ENCODE results near the gene TPSD1. TPM values are rescaled to one million over a fixed set of nuclear protein-coding genes. Genes with fewer than 3 reads are reported as not detected.

The TPSD1 gene
- total RNA-seq, 1 experiment from 2014 or later = 0.31 TPM

DNA sequence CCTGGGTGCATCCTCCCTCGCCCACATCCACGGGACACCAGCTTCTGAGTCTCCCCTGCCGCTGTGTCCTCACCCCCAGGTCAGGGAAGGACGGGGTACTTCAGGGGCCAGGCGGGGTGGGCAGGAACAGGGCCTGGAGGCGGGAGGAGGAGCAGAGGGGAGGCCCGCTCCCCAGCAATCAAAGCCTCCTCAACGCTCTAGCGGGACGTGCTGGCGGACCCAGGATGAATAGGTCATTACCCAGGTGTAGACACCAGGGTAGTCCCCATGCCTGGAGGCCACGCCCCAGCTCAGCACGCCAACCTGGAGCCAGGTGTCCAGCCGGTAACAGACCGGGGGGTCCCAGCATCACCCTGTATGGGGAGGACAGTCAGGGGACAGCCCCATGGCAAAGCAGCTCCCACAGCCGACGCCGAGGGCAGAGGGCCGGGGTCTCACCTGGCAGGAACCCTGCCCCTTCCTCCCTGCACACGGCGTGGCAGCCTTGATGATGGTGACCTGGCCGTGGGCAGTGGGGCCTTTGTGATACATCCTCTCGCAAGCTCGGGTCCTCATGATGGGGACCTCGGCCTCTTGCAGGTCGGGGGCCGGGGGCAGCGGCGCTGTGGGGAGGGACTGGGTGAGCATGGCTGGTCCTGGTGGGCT, 24.2 kb downstream of the TPSD1 start (continued):
- TF ChIP-seq, protein P1, sequence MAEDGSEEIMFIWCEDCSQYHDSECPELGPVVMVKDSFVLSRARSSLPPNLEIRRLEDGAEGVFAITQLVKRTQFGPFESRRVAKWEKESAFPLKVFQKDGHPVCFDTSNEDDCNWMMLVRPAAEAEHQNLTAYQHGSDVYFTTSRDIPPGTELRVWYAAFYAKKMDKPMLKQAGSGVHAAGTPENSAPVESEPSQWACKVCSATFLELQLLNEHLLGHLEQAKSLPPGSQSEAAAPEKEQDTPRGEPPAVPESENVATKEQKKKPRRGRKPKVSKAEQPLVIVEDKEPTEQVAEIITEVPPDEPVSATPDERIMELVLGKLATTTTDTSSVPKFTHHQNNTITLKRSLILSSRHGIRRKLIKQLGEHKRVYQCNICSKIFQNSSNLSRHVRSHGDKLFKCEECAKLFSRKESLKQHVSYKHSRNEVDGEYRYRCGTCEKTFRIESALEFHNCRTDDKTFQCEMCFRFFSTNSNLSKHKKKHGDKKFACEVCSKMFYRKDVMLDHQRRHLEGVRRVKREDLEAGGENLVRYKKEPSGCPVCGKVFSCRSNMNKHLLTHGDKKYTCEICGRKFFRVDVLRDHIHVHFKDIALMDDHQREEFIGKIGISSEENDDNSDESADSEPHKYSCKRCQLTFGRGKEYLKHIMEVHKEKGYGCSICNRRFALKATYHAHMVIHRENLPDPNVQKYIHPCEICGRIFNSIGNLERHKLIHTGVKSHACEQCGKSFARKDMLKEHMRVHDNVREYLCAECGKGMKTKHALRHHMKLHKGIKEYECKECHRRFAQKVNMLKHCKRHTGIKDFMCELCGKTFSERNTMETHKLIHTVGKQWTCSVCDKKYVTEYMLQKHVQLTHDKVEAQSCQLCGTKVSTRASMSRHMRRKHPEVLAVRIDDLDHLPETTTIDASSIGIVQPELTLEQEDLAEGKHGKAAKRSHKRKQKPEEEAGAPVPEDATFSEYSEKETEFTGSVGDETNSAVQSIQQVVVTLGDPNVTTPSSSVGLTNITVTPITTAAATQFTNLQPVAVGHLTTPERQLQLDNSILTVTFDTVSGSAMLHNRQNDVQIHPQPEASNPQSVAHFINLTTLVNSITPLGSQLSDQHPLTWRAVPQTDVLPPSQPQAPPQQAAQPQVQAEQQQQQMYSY (CRISPR knock-in tag; IDR thresholded peaks at IDR 0.05) = no peak
- TF ChIP-seq GTF2I (CRISPR knock-in tag; conservative IDR thresholded peaks at IDR 0.05) = no peak
- TF ChIP-seq, protein P2, sequence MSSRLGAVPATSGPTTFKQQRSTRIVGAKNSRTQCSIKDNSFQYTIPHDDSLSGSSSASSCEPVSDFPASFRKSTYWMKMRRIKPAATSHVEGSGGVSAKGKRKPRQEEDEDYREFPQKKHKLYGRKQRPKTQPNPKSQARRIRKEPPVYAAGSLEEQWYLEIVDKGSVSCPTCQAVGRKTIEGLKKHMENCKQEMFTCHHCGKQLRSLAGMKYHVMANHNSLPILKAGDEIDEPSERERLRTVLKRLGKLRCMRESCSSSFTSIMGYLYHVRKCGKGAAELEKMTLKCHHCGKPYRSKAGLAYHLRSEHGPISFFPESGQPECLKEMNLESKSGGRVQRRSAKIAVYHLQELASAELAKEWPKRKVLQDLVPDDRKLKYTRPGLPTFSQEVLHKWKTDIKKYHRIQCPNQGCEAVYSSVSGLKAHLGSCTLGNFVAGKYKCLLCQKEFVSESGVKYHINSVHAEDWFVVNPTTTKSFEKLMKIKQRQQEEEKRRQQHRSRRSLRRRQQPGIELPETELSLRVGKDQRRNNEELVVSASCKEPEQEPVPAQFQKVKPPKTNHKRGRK (CRISPR knock-in tag; IDR thresholded peaks at IDR 0.05; ENCODE audit: borderline replicate concordance) = no peak
- TF ChIP-seq, protein P3, sequence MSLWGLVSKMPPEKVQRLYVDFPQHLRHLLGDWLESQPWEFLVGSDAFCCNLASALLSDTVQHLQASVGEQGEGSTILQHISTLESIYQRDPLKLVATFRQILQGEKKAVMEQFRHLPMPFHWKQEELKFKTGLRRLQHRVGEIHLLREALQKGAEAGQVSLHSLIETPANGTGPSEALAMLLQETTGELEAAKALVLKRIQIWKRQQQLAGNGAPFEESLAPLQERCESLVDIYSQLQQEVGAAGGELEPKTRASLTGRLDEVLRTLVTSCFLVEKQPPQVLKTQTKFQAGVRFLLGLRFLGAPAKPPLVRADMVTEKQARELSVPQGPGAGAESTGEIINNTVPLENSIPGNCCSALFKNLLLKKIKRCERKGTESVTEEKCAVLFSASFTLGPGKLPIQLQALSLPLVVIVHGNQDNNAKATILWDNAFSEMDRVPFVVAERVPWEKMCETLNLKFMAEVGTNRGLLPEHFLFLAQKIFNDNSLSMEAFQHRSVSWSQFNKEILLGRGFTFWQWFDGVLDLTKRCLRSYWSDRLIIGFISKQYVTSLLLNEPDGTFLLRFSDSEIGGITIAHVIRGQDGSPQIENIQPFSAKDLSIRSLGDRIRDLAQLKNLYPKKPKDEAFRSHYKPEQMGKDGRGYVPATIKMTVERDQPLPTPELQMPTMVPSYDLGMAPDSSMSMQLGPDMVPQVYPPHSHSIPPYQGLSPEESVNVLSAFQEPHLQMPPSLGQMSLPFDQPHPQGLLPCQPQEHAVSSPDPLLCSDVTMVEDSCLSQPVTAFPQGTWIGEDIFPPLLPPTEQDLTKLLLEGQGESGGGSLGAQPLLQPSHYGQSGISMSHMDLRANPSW (CRISPR knock-in tag; conservative IDR thresholded peaks at IDR 0.05; ENCODE audit: low read depth) = no peak
- TF ChIP-seq, protein P4, sequence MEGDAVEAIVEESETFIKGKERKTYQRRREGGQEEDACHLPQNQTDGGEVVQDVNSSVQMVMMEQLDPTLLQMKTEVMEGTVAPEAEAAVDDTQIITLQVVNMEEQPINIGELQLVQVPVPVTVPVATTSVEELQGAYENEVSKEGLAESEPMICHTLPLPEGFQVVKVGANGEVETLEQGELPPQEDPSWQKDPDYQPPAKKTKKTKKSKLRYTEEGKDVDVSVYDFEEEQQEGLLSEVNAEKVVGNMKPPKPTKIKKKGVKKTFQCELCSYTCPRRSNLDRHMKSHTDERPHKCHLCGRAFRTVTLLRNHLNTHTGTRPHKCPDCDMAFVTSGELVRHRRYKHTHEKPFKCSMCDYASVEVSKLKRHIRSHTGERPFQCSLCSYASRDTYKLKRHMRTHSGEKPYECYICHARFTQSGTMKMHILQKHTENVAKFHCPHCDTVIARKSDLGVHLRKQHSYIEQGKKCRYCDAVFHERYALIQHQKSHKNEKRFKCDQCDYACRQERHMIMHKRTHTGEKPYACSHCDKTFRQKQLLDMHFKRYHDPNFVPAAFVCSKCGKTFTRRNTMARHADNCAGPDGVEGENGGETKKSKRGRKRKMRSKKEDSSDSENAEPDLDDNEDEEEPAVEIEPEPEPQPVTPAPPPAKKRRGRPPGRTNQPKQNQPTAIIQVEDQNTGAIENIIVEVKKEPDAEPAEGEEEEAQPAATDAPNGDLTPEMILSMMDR (IDR thresholded peaks at IDR 0.05) = no peak

DNA sequence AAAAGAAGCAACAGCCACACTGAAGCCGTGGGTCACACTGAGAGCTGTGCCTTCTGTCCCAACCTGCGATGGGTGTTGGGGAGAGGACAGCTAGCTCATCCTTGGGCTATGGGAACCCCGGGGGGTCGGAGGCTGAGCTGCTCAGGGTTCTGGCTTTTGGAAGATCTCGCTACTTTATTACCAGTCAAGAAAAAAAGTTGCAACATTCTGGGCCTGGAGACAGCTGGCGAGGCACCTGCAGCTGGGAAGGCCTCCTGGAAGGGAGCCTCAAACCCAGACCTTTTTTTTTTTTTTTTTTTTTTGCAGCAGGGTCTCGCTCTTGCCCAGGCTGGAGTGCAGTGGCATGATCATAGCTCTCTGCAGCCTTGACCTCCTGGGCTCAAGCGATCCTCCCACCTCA, 24.9 kb downstream of the TPSD1 start:
- POLR2A ChIA-PET = interaction anchor here (0.7 kb wide), 1 partner anchor 20 kb away, joined by 3 read pairs; no protein-coding TSS in a partner anchor
- no peak overlapping the region for H3K4me3 Mint-ChIP-seq
- no peak for ATAC-seq
- no peaks in the 10 kb centered on the region for H3K36me3 Mint-ChIP-seq
- CTCF ChIA-PET = interaction anchor here (0.6 to 2.6 kb wide), 6 partner anchors 9 to 1093 kb away, joined by 3 to 6 read pairs (median 5); no protein-coding TSS in a partner anchor
- DNase-seq (ENCODE audit: low spot score) = no peak
- H3K27me3 Mint-ChIP-seq (ENCODE audit: low read depth) = peaks cover 8% of the 10 kb centered on the region
- H3K27ac Mint-ChIP-seq = no peak overlapping the region
- no peaks in the 10 kb centered on the region for H3K9me3 Mint-ChIP-seq
- peaks cover 10% of the 10 kb centered on the region for H3K4me1 Mint-ChIP-seq
- no peak for TF ChIP-seq IRF2 (CRISPR knock-in tag; IDR thresholded peaks at IDR 0.05; ENCODE audit: borderline replicate concordance, low read depth)
- no peak for TF ChIP-seq GABPB1 (CRISPR knock-in tag; IDR thresholded peaks at IDR 0.05)
- TF ChIP-seq PRRX2 (CRISPR knock-in tag; IDR thresholded peaks at IDR 0.05) = no peak
- no peak for TF ChIP-seq FOXK1 (CRISPR knock-in tag; IDR thresholded peaks at IDR 0.05)
- no peak for TF ChIP-seq HMGA2 (CRISPR knock-in tag; IDR thresholded peaks at IDR 0.05)
- TF ChIP-seq TEAD4 (CRISPR knock-in tag; IDR thresholded peaks at IDR 0.05) = no peak
- TF ChIP-seq, protein P5, sequence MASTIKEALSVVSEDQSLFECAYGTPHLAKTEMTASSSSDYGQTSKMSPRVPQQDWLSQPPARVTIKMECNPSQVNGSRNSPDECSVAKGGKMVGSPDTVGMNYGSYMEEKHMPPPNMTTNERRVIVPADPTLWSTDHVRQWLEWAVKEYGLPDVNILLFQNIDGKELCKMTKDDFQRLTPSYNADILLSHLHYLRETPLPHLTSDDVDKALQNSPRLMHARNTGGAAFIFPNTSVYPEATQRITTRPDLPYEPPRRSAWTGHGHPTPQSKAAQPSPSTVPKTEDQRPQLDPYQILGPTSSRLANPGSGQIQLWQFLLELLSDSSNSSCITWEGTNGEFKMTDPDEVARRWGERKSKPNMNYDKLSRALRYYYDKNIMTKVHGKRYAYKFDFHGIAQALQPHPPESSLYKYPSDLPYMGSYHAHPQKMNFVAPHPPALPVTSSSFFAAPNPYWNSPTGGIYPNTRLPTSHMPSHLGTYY (CRISPR knock-in tag; IDR thresholded peaks at IDR 0.05) = no peak
- TF ChIP-seq, protein P6, sequence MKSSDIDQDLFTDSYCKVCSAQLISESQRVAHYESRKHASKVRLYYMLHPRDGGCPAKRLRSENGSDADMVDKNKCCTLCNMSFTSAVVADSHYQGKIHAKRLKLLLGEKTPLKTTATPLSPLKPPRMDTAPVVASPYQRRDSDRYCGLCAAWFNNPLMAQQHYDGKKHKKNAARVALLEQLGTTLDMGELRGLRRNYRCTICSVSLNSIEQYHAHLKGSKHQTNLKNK (CRISPR knock-in tag; IDR thresholded peaks at IDR 0.05) = no peak
- no peak for TF ChIP-seq GRHL2 (CRISPR knock-in tag; IDR thresholded peaks at IDR 0.05; ENCODE audit: insufficient replicate concordance, severe bottlenecking)
- TF ChIP-seq ZNF263 (CRISPR knock-in tag; IDR thresholded peaks at IDR 0.05; ENCODE audit: low read depth) = no peak
- TF ChIP-seq JUN (CRISPR knock-in tag; IDR thresholded peaks at IDR 0.05) = no peak
- TF ChIP-seq, protein P7, sequence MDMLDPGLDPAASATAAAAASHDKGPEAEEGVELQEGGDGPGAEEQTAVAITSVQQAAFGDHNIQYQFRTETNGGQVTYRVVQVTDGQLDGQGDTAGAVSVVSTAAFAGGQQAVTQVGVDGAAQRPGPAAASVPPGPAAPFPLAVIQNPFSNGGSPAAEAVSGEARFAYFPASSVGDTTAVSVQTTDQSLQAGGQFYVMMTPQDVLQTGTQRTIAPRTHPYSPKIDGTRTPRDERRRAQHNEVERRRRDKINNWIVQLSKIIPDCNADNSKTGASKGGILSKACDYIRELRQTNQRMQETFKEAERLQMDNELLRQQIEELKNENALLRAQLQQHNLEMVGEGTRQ (CRISPR knock-in tag; IDR thresholded peaks at IDR 0.05) = no peak
- TF ChIP-seq, protein P1 (CRISPR knock-in tag; IDR thresholded peaks at IDR 0.05) = no peak
- TF ChIP-seq NFATC4 (CRISPR knock-in tag; IDR thresholded peaks at IDR 0.05) = no peak
- no peak for TF ChIP-seq GTF2I (CRISPR knock-in tag; conservative IDR thresholded peaks at IDR 0.05)

Data from WTC11 (cell line).